Measurements from ENCODE around the gene NTN1.
"Not testable (repeated sequence)": the region's sequence is repeated elsewhere in the genome, so short reads cannot be mapped to it uniquely, and the experiment has no call there.

The NTN1 gene

DNA sequence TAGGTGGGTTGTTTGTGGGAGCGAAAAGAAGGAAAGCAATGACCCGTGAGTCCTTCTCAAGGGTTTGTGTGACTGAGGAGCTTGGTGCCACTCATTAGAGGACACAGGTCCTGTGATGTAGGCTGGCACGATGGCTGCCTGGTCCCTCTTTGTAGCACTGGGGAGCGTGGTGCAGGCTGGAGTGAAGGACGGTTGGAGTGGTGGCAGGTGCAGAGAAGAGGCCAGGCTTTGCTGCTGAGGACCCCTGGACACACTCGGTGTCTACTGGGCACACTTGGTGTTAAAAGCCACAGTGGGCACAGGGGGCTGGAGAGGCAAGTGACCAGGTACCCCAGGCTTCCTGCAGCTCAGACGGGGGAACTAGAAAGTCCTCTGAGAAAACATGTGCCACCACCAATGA, 106.0 kb downstream of the NTN1 start:
- DNase-seq, result no peak

DNA sequence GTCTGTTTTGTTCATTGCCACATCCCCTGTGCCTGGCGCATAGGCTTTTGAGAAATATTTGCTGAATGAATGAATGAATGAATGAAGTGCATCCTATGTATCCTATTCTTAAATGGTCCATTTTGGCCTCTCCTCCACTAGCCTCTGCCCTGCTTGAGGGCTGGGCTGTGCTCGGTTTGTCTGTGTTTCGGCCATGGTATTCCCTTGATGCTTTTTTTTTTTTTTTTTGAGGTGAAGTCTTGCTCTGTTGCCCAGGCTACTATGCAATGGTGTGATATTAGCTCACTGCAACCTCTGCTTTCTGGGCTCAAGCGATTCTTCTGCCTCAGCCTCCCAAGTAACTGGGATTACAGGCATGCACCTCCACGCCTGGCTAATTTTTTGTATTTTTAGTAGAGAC, 110.1 kb downstream of the NTN1 start:
- no peak for DNase-seq

- DNase-seq, result no peak
Measured at GRCh38 chr17:9132291-9132690, 111.0 kb downstream of the NTN1 start.

- no peak for DNase-seq
Measured at GRCh38 chr17:9132944-9133610, 111.8 kb downstream of the NTN1 start.

- no peak for DNase-seq
Measured at GRCh38 chr17:9138161-9138717, 116.9 kb downstream of the NTN1 start.

DNA sequence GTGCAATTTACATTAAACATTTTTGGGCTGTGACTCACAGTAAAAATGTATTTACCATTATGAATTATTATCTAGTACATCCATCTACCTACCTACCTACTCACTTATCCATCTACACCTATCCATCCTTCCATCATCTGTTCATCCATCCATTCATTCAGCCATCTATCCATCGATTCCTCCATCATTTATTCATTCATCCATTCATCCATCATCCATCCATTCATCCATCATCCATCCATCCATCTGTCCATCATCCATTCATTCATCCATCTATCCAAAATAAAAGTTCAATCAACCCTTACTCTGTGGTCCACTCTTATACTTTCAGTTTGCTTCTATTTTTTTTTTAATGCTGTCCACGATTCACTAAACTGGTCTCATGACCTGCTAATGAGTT, 118.4 kb downstream of the NTN1 start:
- no peak for DNase-seq

DNA sequence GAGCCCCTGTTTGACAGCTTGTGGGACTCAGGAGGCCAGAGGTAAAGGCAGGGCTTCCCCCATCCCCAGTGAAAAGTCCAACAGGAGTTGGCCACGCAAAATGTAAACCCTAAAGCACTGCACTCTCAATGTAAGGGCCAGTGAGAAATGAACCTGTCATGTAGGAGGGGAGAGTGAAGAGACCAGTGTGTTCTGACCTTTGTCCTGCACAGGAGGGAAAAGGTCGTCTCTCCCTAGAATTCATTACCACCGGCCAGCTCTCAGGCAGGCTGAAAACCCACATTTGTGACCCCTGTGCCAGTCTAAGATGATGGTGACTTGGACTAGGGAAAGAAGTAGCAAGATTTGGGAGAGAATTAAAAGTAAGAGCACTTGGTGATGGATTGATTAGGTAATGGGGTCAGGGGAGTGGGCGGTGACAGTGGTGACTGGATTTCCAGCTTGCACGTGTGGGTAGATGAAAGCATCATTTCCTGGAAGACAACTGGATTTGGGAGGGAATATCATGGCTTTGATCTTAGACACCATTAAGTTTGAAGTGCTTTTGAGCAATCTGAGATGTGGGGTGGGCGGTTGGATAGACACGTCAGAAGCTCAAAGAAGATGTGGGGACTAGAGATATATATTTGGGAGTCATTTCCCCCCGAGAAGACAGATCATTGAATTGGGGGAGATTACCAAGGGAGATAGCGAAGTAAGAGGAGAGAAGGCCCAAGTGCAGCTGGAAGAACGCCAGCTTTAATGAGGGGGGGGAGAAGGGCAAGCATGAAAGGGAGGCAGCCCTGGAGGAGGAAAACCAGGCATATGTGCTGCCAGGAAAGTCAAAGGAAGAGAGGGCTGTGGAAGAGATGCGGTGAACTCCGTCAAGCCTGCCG, 119.5 kb downstream of the NTN1 start:
- no peak for DNase-seq

GRCh38 chr17:9141425-9141753, 120.1 kb downstream of the NTN1 start:
- no peak for DNase-seq

DNA sequence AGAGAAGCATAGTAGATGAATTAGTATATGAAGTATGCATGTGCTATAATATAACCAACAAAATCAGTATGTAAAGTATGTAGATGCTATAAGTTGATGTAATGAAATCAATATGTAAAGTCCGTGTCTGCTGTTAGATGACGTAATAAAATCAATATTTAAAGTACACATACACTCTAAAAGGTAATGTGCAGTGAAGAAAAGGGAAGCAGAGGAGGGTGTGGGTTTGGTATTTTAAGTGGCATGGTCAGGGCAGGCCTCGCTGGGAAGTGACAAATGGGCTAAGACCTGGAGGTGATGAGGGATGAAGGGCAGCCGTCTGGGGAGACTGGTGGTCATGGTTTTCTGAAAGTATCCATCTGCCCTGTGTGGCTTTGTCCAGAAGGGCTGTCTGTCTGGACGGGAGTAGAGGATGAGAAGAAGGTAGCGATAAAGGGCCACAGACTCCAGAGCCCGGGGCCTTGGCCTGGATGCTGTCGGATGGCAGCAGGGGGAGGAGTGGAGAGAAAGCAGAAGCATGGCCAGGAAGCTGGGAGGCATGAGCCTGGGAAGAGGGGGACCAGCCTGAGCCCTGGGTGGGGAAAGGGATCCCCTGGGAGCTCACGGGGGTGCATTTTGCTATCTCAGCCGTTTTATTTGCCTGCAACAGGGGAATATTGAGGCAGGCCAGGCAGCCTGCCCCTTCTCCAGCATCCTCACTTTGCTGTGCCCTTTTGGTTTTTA, 121.6 kb downstream of the NTN1 start:
- DNase-seq, result no peak

DNA sequence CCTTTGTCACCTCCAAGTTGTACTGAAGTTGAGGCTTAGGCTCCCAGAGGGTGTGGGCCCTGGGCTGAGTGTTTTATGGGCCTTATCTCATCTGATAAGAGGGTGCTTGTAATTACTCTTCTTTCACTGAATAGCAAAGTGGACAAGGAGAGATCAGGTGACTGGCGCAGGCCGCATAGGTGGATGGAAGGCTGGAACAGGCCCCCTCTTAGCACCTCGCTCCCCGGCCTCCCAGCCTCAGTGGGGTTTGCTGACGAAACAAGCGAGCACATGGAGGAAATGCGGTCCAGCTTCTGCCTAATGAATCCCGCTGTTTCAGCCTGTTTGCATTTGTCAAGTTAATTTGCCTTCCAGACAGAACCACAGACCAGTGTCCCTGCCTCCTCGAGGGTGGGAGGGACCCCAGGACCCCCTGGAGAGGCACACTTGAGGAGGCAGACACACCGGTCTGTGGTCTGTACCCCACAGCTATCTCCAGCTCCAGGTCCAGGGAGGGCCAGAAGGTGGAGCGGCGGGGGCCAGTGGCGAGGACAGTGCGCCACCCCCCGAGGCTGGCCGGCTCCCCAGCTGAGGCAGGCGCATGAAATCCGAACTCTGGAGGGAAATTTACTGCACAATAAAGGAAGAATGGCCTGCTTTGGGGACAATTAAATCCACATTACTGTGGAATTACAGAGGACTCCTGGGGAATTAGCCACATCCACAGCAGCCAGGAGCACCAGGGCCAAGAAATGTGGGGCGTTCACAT, 123.4 kb downstream of the NTN1 start:
- DNase-seq, result peak; percentile 26

- no peak for DNase-seq
Measured at GRCh38 chr17:9146064-9146463, 124.8 kb downstream of the NTN1 start.

DNA sequence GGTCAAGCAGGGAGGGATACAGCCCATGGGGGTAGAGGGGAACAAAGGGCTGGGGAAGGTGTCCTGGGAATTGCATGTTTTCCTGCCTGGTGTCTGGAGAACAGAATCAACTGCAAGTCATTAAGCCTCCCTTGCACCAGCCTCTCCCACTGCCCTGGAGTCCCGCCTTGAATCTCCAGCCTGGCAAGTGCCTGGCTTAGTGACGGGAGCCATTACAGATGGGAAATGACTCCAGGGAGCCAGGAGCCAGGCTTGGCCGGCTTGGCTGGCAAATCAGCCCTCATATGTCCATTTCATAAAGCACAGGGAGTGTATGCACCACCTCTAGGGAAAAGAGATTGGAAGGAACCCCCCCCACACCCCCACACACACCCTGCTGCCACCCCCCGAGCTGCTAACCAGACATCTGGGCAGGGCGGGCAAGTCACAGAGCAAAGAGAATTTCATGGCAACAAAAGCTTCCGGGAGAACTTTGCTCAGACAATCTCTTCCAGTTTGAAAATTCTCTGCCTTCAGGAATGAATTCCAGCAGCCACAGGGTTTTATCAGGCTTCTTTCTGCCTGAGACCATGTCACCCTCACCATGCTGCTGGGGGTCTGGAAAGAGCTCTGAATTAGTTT, 127.7 kb downstream of the NTN1 start:
- no peak for DNase-seq

- DNase-seq, result no peak
Measured at GRCh38 chr17:9150446-9151090, 129.3 kb downstream of the NTN1 start.

- no peak for DNase-seq
Measured at GRCh38 chr17:9151091-9151490, 129.8 kb downstream of the NTN1 start.

DNA sequence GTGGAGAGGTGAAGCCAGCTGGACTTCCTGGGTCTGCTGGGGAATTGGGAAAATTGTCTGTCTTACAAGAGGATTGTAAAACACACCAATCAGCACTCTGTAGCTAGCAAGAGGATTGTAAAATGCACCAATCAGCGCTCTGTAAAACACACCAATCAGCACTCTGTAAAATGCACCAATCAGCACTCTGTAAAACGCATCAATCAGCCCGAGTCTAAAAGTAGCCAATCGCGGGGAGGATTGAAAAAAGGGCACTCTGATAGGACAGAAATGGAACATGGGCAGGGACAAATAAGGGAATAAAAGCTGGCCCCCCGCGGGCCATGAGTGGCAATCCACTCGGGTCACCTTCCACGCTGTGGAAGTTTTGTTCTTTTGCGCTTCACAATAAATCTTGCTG, 130.4 kb downstream of the NTN1 start:
- not testable (repeated sequence) for DNase-seq

DNA sequence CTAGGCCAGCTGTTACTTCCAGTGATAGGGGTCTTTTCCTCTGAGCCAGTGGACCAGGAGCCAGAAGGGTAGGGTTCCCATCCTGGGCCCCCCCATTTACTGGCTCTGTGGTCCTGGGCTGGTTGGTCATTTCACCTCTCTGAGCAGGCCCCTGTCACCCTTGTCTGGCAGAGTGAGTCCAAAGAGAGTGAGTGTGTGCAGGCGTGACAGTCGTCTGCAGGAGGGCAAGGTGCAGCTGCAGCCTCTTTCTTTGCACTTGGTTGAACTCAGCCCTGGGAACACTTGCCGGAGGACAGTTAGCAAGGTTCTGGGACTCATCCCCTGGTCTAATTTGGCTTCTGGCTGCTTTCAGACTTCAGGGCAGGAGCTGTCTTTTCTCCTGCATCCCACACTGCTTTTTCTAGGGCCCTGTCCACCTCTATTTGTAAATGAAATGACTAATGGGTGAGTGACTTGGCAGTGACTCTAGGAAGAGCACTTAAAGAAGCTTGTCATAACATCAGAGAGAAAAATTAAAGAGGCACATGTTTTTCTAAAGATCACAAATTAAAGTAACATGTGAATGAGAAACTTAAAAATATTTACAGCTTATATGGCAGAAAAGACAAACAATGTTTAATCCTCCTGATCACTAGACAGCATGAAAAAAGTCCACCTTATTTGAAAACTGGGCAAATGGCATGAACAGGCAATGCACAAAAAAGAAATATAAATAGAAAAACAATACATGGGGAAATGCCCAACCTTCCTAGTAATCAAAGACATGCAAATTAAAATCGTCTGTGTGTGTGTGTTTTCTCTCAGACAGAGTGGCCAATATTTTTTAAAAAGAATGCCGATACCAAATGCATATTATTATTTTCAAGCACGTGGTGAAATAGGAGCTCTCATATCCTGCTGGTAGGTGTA, 137.5 kb downstream of the NTN1 start:
- DNase-seq, result no peak

DNA sequence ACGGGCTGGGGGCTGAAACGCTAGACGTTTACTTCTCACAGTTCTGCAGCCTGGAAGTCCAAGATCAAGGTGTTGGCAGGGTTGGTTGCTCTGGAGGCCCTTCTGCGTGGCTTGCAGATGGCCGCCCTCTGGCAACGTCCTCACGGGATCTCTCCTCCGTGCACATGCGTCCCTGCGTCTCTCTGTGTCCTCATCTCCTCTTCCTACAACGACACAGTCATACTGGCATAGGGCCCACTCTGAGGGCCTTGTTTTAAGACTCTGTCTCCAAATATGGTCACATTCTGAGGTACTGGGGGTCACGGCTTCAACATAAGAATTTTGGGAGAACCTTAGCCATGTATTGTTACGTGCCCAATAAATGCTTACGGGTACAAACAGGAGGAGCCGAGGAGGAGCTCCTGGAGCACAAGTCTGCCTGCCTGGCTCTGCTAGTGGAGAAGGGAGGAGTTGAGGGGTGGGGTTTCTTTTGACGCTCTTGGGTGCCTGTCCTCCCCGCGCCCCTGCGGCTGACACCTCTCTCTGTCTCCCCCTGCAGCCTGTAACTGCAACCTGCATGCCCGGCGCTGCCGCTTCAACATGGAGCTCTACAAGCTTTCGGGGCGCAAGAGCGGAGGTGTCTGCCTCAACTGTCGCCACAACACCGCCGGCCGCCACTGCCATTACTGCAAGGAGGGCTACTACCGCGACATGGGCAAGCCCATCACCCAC, 141.1 kb downstream of the NTN1 start:
- DNase-seq, result no peak

DNA sequence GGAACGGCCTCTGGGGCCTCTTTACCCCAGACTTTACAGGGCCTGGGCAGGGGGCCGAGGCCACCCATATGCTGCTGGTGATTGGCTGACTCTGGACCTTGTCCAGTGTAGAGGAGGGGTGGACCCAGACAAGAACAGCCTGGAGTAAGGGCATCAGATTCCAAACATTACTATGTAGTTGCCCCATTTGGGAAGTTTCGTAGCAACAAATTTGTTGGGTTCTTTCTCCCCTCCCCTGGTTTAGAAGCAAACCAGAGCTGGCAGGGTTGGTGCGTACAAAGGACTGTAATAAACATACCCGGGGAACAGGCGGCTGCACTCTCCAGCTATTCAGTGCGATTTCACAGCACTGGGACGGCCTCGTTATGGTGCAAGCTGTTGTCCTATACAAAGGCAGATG, 145.5 kb downstream of the NTN1 start:
- no peak for DNase-seq

DNA sequence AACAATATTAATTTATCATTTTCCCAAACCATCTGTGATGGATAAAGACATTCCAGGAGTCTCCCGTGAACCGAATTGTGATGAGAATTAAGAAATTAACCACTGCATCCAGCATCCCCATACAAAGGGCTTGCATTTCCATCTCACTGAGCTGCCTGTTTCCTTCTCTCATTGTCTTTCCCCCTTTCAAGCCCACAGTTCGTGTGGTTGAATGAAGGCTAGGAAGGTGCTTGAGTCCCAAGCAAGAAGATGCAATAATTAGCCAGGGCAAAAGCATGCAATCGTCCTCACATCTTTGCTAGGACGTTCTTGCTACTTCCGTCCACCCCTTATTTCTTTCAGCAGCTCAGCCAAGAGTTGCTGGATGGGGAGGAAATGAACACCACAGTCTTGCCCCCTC, 146.1 kb downstream of the NTN1 start:
- DNase-seq, result no peak

- no peak for DNase-seq
Measured at GRCh38 chr17:9169116-9169515, 147.8 kb downstream of the NTN1 start.
